ENCODE measurements around the gene PRR5L.

PRR5L gene, protein sequence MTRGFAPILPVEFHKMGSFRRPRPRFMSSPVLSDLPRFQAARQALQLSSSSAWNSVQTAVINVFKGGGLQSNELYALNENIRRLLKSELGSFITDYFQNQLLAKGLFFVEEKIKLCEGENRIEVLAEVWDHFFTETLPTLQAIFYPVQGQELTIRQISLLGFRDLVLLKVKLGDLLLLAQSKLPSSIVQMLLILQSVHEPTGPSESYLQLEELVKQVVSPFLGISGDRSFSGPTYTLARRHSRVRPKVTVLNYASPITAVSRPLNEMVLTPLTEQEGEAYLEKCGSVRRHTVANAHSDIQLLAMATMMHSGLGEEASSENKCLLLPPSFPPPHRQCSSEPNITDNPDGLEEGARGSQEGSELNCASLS

DNA sequence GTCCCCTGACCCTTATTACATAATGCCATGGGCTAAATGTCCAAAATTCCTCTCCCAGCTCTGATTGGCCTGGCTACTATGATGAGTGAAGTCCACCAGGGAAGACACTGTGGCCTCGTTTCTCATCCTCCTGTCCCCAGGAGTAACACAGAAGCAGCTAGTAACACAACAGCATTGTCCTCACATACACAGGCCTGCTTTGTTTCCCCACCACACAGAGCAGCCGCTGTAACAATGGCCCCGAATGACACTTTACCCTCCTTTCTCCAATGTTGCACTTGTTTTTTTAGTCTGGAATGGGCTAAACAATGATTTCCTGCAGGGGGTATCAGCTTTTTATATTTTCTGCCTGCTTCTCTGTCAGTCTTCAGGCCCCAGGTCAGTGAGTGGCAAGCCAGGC, at the start of gene PRR5L:
Gene PRR5L, plus strand, starts transcription at position 363 of the 400 bp plus-strand sequence. CDS start 104,834 bp downstream, outside the sequence.
- ATAC-seq, result no peak

DNA sequence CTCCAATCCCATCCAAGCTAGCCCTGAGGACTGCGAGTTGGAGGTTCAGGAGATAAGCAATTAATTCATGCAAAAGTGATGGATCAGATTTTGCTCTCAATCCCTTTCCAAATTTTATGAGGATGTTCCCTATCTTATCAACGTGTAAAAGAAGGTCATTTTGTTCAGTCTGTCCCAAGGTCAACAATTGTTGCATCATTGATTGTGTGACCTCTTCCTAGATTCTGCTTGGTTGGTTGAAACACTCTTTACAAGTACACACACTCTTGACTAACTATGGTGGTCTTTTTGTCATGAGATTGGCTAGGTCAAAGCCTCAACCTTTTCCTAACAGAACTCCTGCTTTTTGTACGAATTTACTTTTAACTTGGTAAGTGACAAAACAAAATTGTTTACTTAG, 48.6 kb upstream of the PRR5L start:
- no peak for ATAC-seq

DNA sequence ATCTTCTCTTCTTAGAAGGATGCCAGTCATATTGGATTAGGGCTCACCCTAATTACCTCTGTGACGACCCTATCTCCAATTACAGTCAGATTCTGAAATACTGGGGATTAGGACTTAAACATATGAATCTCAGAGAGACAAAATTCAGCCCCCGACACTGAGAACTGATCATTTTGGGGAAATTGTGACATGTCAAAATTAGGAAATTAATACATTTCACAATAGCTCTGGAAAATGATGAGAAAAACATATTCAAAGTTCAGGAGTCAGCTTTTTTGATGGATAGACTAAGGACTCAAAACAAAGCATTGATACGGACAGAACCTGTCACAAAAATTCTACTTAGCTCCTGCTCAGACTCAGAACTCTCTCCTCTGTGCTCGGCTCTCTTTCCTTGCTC, 47.7 kb upstream of the PRR5L start:
- no peak for ATAC-seq

DNA sequence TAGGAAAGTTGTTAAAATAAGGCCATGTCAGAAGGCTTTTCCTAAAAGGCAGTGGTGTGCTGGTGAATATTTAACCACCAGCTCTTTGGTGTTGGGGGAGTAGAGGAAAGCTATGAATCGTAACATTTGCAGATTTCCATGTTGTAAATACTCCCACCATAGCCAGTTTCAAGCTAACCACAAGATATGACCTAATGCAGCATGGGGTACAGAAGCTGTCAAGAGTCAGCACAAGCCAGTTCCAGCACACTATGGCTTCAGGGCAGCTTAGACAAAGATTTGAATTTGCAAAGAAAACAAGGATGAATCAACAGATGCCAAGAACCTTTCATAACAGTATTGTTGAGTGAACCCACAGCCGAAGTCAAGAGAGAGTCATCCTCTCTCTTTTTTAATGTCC, 46.8 kb upstream of the PRR5L start:
- ATAC-seq, result no peak

DNA sequence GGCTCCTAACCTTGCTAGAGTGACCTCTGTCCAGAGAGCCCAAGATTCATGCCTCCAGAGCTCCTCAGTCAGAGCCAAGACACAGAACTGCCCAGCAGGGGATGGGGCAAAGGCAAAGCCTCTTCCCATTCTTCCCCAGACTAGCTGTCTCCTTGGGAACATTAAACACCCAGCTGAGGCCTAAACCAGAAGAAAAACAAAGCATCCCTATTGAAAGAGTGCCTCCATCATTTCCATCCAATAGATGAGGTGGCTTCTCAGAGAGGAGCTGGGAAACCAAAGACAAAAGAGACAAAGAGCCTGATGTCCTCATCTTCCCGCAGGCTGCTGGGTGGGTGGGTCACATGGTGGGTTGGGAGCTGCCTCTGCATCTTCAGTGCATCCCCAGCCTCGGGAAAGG, 44.3 kb upstream of the PRR5L start:
- ATAC-seq, result no peak

DNA sequence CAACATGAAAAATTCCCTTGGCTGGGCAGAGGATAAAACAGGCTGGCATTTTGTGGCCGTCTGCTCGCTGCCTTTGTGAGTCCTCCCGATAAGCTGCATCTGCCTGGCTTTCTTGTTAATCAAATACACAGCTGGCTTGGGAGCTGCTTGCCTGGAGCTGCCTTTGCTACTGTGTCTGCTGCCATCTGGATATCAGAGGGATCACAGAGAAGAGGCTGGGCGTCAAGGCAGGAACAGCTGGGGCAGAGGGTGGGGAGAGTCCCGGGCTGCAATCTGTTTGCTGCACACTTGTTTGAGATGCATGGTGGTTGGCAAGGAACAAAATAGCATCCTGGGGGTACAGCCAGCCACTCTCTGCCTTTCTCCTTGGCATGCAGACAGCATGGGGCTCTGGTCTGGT, 42.9 kb upstream of the PRR5L start:
- ATAC-seq, result no peak

DNA sequence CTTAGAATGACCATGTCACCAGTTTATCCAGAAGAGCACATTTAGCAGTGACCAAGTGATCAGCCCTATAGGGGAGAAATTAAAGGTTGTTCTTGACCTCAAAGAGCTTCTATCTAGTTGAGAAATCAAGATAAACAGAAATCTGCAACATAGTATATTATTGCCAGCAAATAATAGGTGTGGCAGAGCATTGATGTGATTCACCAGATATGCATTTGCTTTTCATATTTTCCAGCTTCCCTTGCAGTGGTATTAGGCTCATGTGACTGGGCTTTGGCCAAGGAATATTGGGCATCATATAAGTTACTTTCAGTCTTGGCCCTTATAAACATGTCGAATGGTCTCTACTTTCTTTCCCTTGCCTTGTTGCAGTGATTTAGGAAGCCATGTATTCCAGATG, 41.4 kb upstream of the PRR5L start:
- ATAC-seq, result no peak

DNA sequence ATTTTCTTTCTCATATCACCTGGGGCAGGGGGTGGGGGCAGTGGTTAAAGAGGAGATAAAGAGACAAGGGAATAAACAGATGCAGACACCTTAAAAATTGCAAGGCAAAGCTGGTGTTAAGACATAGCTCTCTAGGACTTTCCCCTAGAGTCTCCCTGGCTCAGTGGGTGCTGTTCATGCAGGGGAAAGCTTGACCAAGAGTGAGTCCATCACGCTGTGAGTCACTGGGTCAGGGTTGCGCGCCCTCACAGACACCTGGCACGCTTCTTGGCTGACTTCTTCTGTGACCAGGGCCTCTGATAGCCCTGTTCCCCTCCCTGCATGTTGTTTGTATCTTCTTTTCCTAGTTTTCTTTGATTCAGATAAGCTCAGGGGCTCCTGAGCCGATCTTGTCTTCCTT, 38.7 kb upstream of the PRR5L start:
- no peak for ATAC-seq

DNA sequence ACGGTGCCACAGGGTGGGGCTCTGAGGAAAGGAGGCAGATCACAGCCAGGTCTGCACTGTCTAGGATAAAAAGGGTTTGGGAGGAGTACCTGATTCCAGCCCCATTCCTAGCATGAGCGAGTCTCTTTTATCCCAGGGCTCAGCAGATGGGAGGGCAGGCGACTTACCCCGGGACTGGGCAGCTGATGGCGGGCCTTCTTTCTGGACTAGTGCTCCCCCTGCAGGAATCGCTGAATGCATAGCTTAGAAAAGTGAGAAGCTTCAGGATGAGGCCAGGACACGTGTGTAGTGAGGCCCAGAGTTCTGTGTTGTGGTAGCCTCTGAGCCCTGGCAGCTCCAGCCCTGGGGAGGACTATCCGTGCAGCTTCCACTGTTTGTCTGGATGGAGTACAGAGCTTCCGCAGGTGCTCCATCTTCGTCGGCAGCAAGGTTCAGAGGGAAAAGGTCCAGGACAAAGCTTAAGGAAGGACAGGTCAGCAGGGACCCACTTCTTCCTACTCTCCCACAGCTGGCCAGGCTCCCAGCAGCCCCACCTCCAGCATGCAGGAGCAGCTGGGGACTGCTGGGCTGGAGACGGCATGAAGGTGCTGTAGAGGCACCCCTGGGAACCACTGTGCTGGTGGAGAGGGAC, 37.2 kb upstream of the PRR5L start:
- no peak for ATAC-seq

DNA sequence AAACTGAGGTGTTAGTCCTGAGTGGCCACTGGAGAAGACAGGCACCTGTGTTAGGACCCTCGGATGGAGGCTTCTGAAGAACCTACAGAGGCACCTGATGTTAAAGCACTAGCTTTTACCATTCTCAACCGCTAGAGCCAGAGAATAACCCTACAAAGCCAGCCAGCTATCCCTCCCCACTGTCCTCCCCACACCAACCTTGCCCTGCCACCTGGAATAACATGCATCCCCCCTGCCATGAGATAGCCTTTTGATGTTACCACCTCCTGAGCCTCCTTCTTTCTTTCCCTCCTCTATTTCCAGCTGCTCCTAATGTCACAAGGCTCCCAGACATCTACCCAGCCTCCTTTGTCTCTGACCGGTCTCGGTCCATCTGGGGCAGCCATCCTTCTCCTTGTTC, 35.0 kb upstream of the PRR5L start:
- ATAC-seq, result no peak

DNA sequence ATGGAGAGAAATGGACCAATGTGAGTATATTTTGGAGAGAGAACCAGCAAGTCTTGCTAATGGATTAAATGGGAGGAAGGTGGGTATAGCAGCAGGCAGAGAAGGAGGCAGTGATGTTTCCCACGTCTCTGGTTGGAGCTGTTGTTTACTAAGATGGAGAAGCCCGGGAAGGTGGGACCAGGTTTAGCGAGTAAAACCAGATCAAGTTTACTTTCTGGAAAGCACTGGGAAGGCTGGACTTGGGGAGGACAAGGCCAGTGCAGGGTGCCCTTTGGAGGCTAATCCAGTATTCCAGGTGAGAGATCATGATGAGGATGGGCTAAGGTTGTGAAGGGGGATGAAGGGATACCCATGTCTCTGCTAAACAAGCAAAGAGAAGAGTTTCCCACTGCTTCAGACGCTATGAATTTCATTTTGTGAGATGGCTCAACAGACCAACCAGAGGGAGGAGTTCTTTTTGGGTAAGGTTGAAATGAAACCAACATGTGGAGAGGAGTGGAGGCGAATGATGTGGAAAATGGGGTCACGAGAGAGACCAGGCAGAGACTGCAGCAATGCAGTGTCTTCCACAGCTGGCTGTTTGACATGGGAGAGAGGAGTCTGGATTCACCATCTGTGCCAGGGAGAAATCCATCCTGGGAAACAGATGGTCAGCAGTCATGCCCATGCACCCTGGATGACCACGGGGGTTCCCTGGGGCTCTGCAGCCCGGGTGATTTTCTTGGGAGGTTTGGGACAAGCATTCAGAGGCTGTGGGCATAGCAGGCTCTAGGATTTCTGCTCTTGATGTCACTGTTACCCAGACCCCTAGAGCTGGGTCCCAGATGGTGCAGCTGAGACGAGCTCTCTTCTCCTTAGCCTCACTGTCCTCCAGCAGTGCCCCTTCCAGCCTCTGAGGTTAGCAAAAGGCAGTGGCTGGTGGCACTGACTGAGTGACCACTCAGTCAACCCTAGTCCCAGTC, 31.8 kb upstream of the PRR5L start:
- ATAC-seq, result no peak

DNA sequence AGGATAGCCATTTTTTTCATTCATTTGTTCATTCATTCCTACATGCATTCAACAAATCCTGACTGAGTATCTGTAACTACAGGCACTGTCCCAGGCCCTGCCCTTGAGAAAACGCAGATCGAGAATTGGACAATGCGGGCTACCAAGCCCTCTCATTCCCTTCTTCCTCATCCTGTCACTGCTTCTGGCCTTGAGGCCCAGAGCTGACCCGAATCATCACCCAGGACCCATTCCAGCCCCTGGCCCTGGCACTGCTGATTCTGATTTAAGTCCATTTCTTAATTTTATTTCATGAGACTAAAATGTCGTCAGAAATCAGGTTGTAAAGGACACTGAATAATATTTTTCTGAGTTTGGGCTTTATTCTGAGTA, 31.1 kb upstream of the PRR5L start:
- no peak for ATAC-seq

DNA sequence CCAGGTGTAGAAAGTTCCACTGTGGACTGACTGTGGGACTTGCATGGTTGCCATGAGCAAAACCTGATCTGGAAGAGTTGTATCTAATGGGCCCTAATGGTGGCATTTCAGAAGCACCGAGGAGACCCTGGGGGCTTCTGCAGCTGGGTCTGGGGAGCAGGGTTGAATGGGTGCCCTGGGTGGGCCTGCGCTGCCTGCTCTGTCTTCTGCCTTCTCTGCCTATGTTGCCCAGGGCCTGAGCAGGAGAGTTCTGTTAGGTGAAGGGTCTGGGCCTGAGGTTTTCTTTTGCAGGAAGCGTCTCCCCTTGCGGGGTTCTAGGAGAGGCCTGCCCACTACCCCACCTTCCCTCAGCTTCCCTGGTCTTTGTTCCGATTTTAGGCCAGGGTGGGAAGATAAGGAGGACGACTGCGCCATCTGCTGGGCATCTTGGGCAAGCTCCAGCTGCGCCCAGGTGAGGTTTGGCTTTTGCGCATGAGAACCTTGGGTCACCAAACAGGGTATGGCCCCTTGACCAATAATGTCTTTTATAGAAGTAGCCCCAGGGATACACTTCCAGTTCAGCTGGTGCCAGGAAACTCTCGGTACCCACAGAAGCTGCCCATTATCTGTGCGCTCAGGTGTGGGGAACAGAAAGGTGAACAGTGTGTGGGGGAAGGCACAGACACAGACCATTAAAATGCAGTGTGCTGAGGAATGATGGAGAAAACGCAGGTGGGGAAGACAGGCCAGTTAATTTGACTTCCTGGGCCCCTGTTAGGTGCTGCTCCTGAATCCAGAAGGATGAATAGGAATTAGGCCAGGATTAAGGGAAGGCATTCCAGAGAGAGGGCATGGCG, 30.1 kb upstream of the PRR5L start:
- ATAC-seq, result peak; percentile 41 to 43

DNA sequence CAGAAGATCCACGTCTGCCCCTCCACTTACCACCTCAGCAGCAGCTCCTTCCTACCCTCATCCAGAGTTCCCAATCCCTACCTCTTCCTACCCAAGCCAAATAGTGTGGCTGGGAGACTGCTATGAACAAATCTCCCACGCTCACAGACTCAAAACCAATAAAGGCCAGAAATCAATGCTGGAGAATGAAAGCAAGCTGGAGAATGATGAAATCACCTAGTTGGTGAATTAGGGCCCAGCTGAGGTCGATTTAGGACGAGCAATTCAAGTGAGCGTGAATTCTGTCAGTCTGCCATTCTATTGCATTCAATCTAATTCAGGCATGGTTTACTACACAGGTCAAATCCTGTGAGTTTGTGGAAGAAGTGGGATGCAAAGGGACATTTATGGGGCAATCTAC, 29.3 kb upstream of the PRR5L start:
- no peak for ATAC-seq

DNA sequence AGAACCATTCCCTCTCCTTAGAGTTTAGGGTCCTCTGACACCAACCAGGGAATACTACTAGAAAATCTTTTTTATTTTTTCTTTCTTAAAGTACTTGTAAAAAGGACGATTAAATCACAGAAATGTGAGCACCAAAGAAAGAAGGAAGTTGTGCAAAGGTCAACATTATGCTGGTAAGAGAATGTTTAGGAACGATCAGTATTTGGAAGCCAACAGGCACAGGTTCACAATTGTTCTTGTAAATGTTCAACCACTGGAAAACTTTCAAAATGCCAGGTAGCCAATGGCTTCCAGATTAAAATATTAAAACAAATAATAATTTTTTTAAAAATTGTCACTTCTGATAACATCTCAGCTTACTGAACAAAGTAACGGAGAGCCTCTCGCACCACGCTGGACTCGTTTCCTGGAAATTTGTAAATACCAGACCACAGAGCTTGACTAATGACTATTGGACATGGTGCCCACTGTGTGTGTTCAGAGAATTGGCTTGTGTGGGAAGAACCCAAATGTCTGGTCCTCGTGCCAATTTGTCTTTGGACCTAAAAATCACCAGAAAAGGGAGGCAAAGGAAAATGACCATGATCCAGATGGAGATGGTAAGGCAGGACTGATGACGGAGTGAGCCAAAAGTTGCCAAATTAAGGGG, 27.6 kb upstream of the PRR5L start:
- ATAC-seq, result no peak

DNA sequence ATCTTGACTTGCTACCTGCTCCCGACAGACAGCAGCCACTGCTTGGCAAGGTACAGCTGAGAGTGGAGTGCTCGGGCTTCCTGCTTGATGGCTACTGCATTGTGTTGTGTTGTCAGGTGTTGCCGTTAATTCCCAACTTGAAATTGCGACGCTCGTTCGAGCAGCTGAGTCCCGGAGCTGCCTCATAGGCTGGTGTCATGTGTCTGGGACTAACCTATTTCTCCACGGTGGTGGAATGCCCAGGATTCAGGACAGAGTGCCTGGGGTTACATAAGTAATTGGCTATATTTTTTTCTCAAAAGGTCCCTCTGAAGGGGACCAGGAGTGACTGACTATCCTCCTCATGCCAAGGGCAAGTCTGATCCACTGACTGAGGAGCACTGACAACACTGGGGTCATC, 25.4 kb upstream of the PRR5L start:
- ATAC-seq, result no peak

DNA sequence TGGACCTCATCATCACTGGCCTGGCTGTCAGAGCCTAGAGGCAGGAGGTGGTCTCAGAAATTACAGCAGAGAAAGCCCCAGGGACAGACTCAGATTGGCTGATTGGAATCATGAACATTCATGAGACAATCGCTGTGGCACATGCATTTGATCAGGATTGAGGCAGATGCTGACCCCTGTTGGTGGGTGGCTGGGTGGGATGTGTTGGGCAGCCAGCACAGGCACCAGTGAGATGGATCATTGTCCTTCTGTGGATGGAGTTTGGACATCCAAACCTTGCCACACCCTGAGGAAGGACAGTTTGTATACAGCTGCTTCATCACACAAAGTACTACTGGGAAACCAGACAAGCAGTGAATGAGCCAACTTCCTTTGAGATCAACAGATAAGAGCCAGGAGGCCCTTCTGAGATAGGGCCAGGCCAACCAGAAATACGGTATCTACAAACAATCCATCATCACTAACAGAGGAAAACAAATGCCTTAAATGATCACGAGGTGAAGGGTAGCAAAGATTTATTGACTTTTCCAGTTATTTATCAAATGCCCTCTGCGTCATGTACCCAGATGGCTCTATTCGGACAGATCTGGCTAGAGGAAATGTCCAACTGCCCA, 24.2 kb upstream of the PRR5L start:
- ATAC-seq, result no peak

DNA sequence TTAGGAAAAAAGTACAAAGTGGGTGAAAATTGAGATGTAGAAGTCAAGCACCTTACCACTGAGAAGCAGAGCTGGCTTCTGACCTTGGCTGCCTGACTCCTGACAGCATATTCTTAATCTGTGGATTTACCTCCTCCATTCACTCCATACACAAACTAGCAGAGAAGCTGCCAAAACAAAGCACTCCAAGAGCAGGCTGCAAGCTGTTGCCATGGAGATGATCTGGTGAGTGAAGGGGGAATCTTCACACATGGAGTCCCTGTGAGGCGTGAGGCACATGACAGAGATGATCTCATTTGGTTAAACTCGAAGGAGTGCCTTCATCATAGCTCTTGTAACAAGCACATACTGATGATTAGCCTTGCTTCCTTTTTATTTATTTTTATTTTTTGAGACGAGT, 23.0 kb upstream of the PRR5L start:
- ATAC-seq, result no peak

DNA sequence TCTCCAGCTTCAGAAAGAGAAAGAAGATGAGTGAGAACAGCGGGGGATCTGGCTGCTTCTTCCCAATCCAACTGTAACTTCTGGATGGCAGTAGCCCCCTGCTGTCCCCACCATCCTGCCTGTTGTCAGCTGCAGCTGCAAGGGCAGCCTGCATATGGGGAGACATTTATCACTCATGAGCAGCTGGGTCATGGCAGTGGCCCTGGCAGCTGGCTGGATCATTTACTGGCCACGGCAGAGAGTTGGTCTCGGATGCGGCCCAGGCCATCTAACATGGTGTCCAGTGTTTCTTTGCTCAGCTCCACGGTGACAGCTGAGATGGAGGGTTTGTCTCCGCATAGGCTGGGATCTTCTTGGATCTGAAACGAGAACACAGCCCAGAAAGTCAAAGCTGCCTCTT, 21.7 kb upstream of the PRR5L start:
- ATAC-seq, result no peak

DNA sequence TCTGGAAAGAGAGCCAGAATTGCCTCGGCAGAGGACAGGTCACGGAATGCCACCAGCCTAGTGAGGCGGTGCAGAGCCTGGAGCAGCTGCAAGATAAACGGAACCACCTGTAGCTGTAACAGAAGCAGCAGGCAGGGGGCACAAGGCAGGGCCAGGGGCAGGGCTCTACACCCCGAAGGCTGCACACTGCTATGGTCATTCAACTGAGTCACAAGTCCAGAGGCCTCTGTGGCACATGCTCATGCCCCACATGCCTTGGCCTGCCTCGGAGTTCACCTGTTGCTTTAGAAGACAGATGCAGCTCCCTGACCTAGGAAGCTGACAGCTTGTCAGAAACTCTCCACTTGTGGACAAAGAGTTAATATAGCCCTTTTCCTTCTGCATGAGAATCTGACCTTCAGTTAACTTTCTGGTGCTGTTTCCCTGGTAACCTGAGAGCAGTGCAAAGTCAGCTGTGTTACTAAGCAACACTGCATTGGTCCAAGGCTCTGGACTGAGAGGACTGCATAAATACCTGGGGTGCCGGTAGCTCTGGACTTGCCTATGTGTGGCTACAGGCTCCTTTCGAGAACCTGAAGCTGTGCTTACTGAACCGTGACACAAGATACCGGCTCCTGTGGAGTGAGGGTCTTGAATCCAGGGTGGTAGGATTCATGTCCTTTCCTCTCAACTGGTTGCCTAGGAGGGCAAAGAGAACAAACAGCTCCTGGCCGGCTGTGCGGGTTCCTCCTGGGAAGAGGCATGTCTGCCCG, 17.4 kb upstream of the PRR5L start:
- no peak for ATAC-seq

DNA sequence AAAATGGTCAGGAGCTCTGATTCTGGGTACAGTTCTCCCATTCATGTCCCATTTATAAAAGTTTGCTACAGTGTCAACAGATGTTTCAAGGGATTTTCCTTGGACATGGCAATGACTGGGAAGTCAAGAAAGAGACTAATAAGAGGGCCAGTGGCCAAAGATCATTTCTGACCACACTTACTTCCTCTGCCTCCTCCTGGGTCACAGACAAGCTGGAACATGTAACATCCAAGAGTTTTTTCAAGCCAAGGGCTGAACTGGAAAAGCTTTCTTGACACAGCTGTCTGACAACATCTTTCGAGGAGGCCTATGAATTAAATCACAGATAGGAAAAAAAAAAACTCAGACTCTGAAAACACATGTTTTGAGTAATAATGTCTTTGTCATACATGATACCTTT, 15.6 kb upstream of the PRR5L start:
- ATAC-seq, result no peak
